GM12801 (cell line): ENCODE data around the gene CMTM6.

Source experiments
- TF ChIP-seq, protein P1 (sequence below): IDR thresholded peaks from one replicate; pipeline ENCODE4 v1.5.1; 2011; ENCODE audit warnings: control low read depth; ENCODE audit not compliant: insufficient read length; ENCODE audit errors: extremely low read depth

The CMTM6 gene

DNA sequence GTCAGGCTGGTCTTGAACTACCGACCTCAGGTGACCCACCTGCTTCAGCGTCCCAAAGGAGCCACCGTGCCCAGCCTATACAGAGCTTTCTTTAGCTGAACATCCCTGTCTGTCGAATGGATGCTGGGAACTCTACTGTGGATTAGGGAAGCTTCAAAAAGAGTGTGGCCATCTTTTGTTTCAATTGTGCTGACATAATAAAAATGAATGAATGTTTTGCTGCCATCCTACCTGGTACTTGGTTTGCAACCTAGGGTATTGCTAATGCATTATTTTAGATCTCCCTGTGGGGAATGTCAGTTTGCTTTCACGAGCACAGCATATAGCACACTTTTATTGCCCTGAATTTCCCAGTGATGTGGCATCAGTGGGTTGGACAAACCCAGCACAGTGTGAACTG is 32.3 kb downstream of the CMTM6 start:
- TF ChIP-seq, protein P1, sequence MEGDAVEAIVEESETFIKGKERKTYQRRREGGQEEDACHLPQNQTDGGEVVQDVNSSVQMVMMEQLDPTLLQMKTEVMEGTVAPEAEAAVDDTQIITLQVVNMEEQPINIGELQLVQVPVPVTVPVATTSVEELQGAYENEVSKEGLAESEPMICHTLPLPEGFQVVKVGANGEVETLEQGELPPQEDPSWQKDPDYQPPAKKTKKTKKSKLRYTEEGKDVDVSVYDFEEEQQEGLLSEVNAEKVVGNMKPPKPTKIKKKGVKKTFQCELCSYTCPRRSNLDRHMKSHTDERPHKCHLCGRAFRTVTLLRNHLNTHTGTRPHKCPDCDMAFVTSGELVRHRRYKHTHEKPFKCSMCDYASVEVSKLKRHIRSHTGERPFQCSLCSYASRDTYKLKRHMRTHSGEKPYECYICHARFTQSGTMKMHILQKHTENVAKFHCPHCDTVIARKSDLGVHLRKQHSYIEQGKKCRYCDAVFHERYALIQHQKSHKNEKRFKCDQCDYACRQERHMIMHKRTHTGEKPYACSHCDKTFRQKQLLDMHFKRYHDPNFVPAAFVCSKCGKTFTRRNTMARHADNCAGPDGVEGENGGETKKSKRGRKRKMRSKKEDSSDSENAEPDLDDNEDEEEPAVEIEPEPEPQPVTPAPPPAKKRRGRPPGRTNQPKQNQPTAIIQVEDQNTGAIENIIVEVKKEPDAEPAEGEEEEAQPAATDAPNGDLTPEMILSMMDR: no peak

DNA sequence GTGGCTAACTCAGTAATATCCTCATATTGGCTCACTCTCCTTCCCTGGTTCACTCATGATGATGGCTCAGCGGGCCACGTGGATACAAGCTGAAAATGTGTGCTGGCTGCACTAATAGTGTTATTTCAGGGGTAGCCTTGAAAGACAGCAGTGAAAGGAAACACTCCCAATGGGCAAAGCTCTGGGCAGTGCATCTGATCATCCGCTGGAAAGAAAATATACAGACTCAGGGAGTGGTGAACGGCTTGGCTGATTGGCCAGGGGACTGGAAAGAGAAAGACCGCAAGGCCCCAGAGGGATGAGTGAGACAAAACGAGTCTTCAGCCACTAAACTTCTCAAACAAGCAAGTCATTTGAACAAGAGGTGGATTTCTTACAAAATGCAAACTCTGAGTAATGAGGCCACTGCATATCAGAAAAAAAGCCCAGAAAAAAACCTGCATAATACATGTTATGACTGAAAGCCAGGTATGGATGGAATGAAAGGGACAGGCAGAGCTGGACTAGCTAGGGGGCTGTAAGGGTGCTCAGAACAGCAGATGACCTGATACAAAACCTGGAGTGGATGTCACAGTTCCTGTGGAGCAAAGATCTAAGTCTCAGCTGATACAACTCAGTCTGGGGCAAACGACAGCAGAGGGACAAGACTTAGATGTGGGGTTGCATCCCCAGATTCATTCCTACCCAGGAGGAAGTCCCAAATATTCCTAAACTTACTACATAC is 33.3 kb downstream of the CMTM6 start:
- TF ChIP-seq, protein P1: no peak

- TF ChIP-seq, protein P1: peak; percentile 32
Observed at GRCh38 chr3:32467333-32468070, 35.1 kb downstream of the CMTM6 start.

DNA sequence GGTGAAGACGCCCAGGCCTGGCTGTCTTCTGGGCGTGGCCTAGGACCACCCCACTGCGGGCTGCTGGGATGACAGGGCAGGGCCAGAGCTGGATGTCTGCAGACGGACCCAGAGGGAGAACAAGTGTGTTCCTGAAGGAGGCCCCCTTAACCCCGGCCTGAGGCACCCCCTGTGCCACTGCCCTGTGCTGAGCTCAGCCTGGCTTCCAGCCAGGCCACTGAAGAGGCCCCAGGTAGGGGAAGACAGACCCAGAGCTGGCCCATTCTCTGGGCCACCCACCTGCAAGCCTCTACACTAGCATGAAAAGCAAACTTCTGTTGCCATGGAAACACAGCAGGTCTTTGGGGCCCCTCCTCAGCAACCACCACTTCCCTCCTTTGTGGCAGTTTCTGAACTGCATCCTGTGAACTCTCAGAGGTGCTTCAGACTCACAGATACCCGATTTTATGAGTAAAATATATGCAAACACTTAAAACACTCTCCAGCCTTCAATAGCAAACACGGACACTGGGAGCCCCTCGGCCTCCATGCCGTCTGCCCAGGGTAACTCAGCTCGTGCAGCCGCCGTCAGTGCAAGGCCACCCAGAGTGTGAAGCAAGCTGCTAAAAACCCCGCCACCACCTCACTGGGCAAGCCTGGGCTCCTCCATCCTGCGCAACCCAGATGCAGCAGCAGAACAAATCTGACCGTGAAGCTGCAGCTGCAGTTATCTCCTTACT is 42.5 kb downstream of the CMTM6 start:
- TF ChIP-seq, protein P1: no peak

DNA sequence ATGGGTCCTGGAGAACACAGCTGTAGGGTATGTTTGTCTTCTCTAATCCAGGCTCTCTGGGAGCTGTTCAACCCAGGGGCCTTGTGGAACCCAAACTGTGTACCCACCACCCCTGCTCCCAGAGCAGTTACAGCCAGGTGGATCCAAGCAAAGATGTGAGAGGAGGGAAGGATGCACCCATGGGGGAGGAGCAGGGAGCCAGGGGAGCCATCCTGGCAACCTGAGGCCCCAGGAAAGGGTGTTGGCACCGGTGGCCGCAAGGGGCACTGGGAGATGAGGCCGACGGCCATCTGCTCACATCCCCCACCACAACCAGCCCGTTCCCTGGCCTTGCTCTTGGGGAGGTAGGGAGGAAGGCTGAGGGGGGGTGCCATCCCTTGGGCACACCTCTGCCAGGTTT is 43.2 kb downstream of the CMTM6 start:
- TF ChIP-seq, protein P1: no peak

GRCh38 chr3:32457971-32458471 is 44.6 kb downstream of the CMTM6 start:
- TF ChIP-seq, protein P1: no peak

- TF ChIP-seq, protein P1: no peak
Observed at GRCh38 chr3:32456429-32457130, 46.1 kb downstream of the CMTM6 start.
